COR-L47 (cell line): Measurements from ENCODE around the gene PKP4.

Experiments used
- DNase-seq: peaks from one replicate; lab custom pipeline; 2025; lab: John Stamatoyannopoulos, UW

Gene PKP4

GRCh38 chr2:158496986-158497385, 40.2 kb downstream of the PKP4 start:
- DNase-seq = no peak

- DNase-seq = no peak
Observed at GRCh38 chr2:158497486-158497885, 40.7 kb downstream of the PKP4 start.

GRCh38 chr2:158498043-158498748, 41.4 kb downstream of the PKP4 start:
- no peak for DNase-seq

- no peak for DNase-seq
Observed at GRCh38 chr2:158498749-158499136, 42.0 kb downstream of the PKP4 start.

GRCh38 chr2:158499383-158499782, 42.6 kb downstream of the PKP4 start:
- DNase-seq = no peak

GRCh38 chr2:158500333-158500732, 43.6 kb downstream of the PKP4 start:
- DNase-seq = no peak

GRCh38 chr2:158501301-158501700, 44.5 kb downstream of the PKP4 start:
- DNase-seq = peak; percentile 63

- DNase-seq = no peak
Observed at GRCh38 chr2:158502974-158503373, 46.2 kb downstream of the PKP4 start.

- DNase-seq = no peak
Observed at GRCh38 chr2:158504088-158504487, 47.3 kb downstream of the PKP4 start.

GRCh38 chr2:158505448-158505934, 48.7 kb downstream of the PKP4 start:
- no peak for DNase-seq

GRCh38 chr2:158507141-158507540, 50.4 kb downstream of the PKP4 start:
- no peak for DNase-seq

GRCh38 chr2:158507679-158508078, 50.9 kb downstream of the PKP4 start:
- no peak for DNase-seq

- DNase-seq = no peak
Observed at GRCh38 chr2:158509928-158510797, 53.4 kb downstream of the PKP4 start.

GRCh38 chr2:158510887-158511286, 54.1 kb downstream of the PKP4 start:
- no peak for DNase-seq

GRCh38 chr2:158511706-158512105, 55.0 kb downstream of the PKP4 start:
- DNase-seq = no peak

- no peak for DNase-seq
Observed at GRCh38 chr2:158512323-158512722, 55.6 kb downstream of the PKP4 start.

- DNase-seq = peak; percentile 14
Observed at GRCh38 chr2:158513841-158514240, 57.1 kb downstream of the PKP4 start.

GRCh38 chr2:158518084-158518483, 61.3 kb downstream of the PKP4 start:
- no peak for DNase-seq

GRCh38 chr2:158519481-158519880, 62.7 kb downstream of the PKP4 start:
- no peak for DNase-seq

GRCh38 chr2:158529379-158530259, 72.9 kb downstream of the PKP4 start:
- no peak for DNase-seq

- no peak for DNase-seq
Observed at GRCh38 chr2:158530829-158531228, 74.1 kb downstream of the PKP4 start.

GRCh38 chr2:158533009-158533408, 76.3 kb downstream of the PKP4 start:
- DNase-seq = no peak
